Measurements from ENCODE around the gene NRCAM. TPM values are rescaled to one million over a fixed set of nuclear protein-coding genes. Genes with fewer than 3 reads are reported as not detected.

Gene NRCAM
- polyA plus RNA-seq, 3 donors, result not detected

- H3K4me1 Mint-ChIP-seq, result no peaks in the 10 kb centered on the region
- TF ChIP-seq CTCF (IDR thresholded peaks at IDR 0.05), result no peak
- no peaks in the 10 kb centered on the region for H3K27me3 Mint-ChIP-seq (ENCODE audit: low read depth in 3 of 3)
- no peaks in the 10 kb centered on the region for H3K9me3 ChIP-seq (replicated peaks in 1 of 2; ENCODE audit: control insufficient read depth in 1 of 2, insufficient read depth in 1 of 2, low read length in 2 of 2)
- H3K4me1 ChIP-seq (ENCODE audit: control insufficient read depth in 1 of 2, insufficient read depth in 2 of 2, low read length in 2 of 2), result no peaks in the 10 kb centered on the region
- H3K36me3 ChIP-seq (replicated peaks in 1 of 2; ENCODE audit: control insufficient read depth in 1 of 2, insufficient read depth in 2 of 2, low read length in 2 of 2), result peaks cover 69 to 90% of the 10 kb centered on the region in 2 donors
- intact Hi-C loops (cut with micrococcal nuclease), result no loop called here
- H3K36me3 Mint-ChIP-seq, result peaks cover 38 to 63% of the 10 kb centered on the region in 2 donors
- H3K9me3 Mint-ChIP-seq, result no peaks in the 10 kb centered on the region
- no peaks in the 10 kb centered on the region for H3K79me2 ChIP-seq (ENCODE audit: insufficient read depth, low read length)
- no peak overlapping the region for H3K9ac ChIP-seq (ENCODE audit: insufficient read depth, low read length, poor library complexity, severe bottlenecking)
- no peaks in the 10 kb centered on the region for H3K27me3 ChIP-seq (ENCODE audit: control insufficient read depth in 2 of 2, insufficient read depth in 2 of 2, low read length in 2 of 2)
- H3K4me3 ChIP-seq (replicated peaks in 1 of 3; ENCODE audit: low read depth in 2 of 3, low read length in 3 of 3), result no peak overlapping the region
- no peak overlapping the region for H3K4me2 ChIP-seq (replicated peaks; ENCODE audit: extremely low read depth, low read length, poor library complexity, severe bottlenecking)
- H2AFZ ChIP-seq (ENCODE audit: insufficient read depth, low read depth, low read length, poor library complexity, severe bottlenecking), result no peak overlapping the region
- H3K27ac ChIP-seq (ENCODE audit: low read depth in 1 of 2, low read length in 2 of 2), result no peak overlapping the region
- no peaks in the 10 kb centered on the region for H4K20me1 ChIP-seq (ENCODE audit: insufficient read depth, low read length)
- H3K27ac Mint-ChIP-seq, result no peak overlapping the region
- H3K4me3 Mint-ChIP-seq, result no peak overlapping the region
- no peak for DNase-seq
Measured at GRCh38 chr7:108487646-108488045, 31.4 kb upstream of the NRCAM start.

- H4K20me1 ChIP-seq (ENCODE audit: insufficient read depth, low read length), result no peaks in the 10 kb centered on the region
- peaks cover 66 to 91% of the 10 kb centered on the region in 2 donors for H3K36me3 ChIP-seq (replicated peaks in 1 of 2; ENCODE audit: control insufficient read depth in 1 of 2, insufficient read depth in 2 of 2, low read length in 2 of 2)
- Mint-ChIP-seq H3K4me3 (no peak overlapping the region), H3K9me3 (no peaks in the 10 kb centered on the region), H3K27me3 (ENCODE audit: low read depth in 3 of 3) (no peaks in the 10 kb centered on the region), H3K36me3 (peaks cover 42 to 66% of the 10 kb centered on the region in 2 donors), H3K27ac (no peak overlapping the region), H3K4me1 (no peaks in the 10 kb centered on the region)
- no peak overlapping the region for H3K27ac ChIP-seq (ENCODE audit: low read depth in 1 of 2, low read length in 2 of 2)
- intact Hi-C loops (cut with micrococcal nuclease), result no loop called here
- no peaks in the 10 kb centered on the region for H3K9me3 ChIP-seq (replicated peaks in 1 of 2; ENCODE audit: control insufficient read depth in 1 of 2, insufficient read depth in 1 of 2, low read length in 2 of 2)
- no peaks in the 10 kb centered on the region for H3K4me1 ChIP-seq (ENCODE audit: control insufficient read depth in 1 of 2, insufficient read depth in 2 of 2, low read length in 2 of 2)
- H2AFZ ChIP-seq (ENCODE audit: insufficient read depth, low read depth, low read length, poor library complexity, severe bottlenecking), result no peak overlapping the region
- no peaks in the 10 kb centered on the region for H3K27me3 ChIP-seq (ENCODE audit: control insufficient read depth in 2 of 2, insufficient read depth in 2 of 2, low read length in 2 of 2)
- no CpG with 5 or more reads among the region's 5 CpGs for WGBS (ENCODE audit: insufficient coverage)
- no peak overlapping the region for H3K9ac ChIP-seq (ENCODE audit: insufficient read depth, low read length, poor library complexity, severe bottlenecking)
- no peak overlapping the region for H3K4me2 ChIP-seq (replicated peaks; ENCODE audit: extremely low read depth, low read length, poor library complexity, severe bottlenecking)
- no peak overlapping the region for H3K4me3 ChIP-seq (replicated peaks in 1 of 3; ENCODE audit: low read depth in 2 of 3, low read length in 3 of 3)
- no peak for TF ChIP-seq CTCF (IDR thresholded peaks at IDR 0.05)
- H3K79me2 ChIP-seq (ENCODE audit: insufficient read depth, low read length), result no peaks in the 10 kb centered on the region
- DNase-seq, result no peak
Measured at GRCh38 chr7:108486291-108486966, 30.2 kb upstream of the NRCAM start.

All from CD14-positive monocyte (primary cell).